GM12878 (cell line): ENCODE results near the gene ADGRE2. TPM values are rescaled to one million over a fixed set of nuclear protein-coding genes. Genes with fewer than 3 reads are reported as not detected.

ENCODE experiments used
- ATF2 ChIP-seq: IDR thresholded peaks from 2 replicates; pipeline ENCODE4 v1.6.1; 2012; ENCODE audit warnings: low read length, inconsistent platforms
- CBX3 ChIP-seq: fragments of 200-600 bp; sonication (generic); IDR thresholded peaks from 2 replicates; pipeline ENCODE4 v1.6.1; 2016; ENCODE audit warnings: low read depth, borderline replicate concordance
- E2F4 ChIP-seq: IDR thresholded peaks from 2 replicates; pipeline ENCODE4 v1.6.1; 2012; ENCODE audit warnings: low read depth, low read length, improper control_type of control experiment
- HDAC2 ChIP-seq: fragments of 200-600 bp; sonication (generic); IDR thresholded peaks from 2 replicates; pipeline ENCODE4 v1.6.1; 2017
- JUNB ChIP-seq: IDR thresholded peaks from 2 replicates; pipeline ENCODE4 v1.6.1; 2016; ENCODE audit warnings: antibody characterized with exemption, mild to moderate bottlenecking
- KAT2A ChIP-seq: conservative IDR thresholded peaks from 2 replicates; pipeline ENCODE4 v1.6.1; 2011; ENCODE audit warnings: low read depth, low read length; ENCODE audit not compliant: control insufficient read depth
- NFXL1 ChIP-seq: fragments of 450-650 bp; IDR thresholded peaks from 2 replicates; pipeline ENCODE4 v1.6.1; 2017; ENCODE audit warnings: antibody characterized with exemption, mild to moderate bottlenecking, borderline replicate concordance
- NRF1 ChIP-seq: conservative IDR thresholded peaks from 2 replicates; pipeline ENCODE4 v1.6.1; 2011; ENCODE audit warnings: mild to moderate bottlenecking, low read depth, low read length, improper control_type of control experiment
- POLR2AphosphoS2 ChIP-seq: IDR thresholded peaks from 2 replicates; pipeline ENCODE4 v1.6.1; 2011; ENCODE audit warnings: low read depth, mild to moderate bottlenecking, low read length, improper control_type of control experiment, moderate library complexity
- RAD51 ChIP-seq: fragments of 450-650 bp; IDR thresholded peaks from 2 replicates; pipeline ENCODE4 v1.6.1; 2016; ENCODE audit warnings: moderate library complexity, mild to moderate bottlenecking, inconsistent platforms
- SREBF2 ChIP-seq: IDR thresholded peaks from 2 replicates; pipeline ENCODE4 v1.6.1; 2012; ENCODE audit warnings: mild to moderate bottlenecking, low read length
- ZNF592 ChIP-seq: fragments of 450-650 bp; IDR thresholded peaks from 2 replicates; pipeline ENCODE4 v1.6.1; 2017; ENCODE audit warnings: mild to moderate bottlenecking, moderate library complexity
- polyA plus RNA-seq, 11 experiments: library from polyadenylated mRNA; depleted of rRNA in 4 of 11; unstranded in 6 of 11; stranded (reverse) in 5 of 11; fragments of >200 nt; fragmentation: Nextera tagmentation in 4 of 11; fragmentation: Illumina TruSeq in 1 of 11; extraction: Ambion mirVana in 4 of 11; extraction: Trizol in 1 of 11; gene quantifications; 1 replicate in 1 of 11; 2 replicates in 10 of 11; pipeline versions ENCODE4 v1.2.1 to v1.2.3, GENCODE V29; 2011 to 2016; ENCODE audit warnings: inconsistent platforms in 2 of 11, missing spikeins in 2 of 11, low read depth in 1 of 11
- total RNA-seq, 4 experiments: library from RNA; depleted of rRNA in 3 of 4; stranded (reverse); fragments of >200 nt in 3 of 4; fragmentation: Illumina TruSeq in 1 of 4; extraction: Trizol in 1 of 4; gene quantifications; 2 replicates each; pipeline versions ENCODE4 v1.2.1 to v1.2.3, GENCODE V29; 2013 to 2021
- TF ChIP-seq, protein P1 (sequence below): IDR thresholded peaks from 2 replicates; pipeline ENCODE4 v1.6.1; 2011; ENCODE audit warnings: borderline replicate concordance, low read depth, mild to moderate bottlenecking, moderate library complexity, low read length; ENCODE audit not compliant: insufficient read depth, poor library complexity, severe bottlenecking
- TF ChIP-seq, protein P2 (sequence below): fragments of 450-650 bp; IDR thresholded peaks from 2 replicates; pipeline ENCODE4 v1.6.1; 2016; ENCODE audit warnings: mild to moderate bottlenecking
- TF ChIP-seq, protein P3 (sequence below): fragments of 450-650 bp; formaldehyde crosslinking; IDR thresholded peaks from 2 replicates; pipeline ENCODE4 v1.5.0; 2022; ENCODE audit warnings: mild to moderate bottlenecking, missing genetic modification characterization

The ADGRE2 gene
- total and polyA plus RNA-seq, 10 of the 15 experiments (the other 5 are each of a cell fraction or from before 2014, with no cell fraction given): 0.15 to 12.7 (median 4.6) TPM

DNA sequence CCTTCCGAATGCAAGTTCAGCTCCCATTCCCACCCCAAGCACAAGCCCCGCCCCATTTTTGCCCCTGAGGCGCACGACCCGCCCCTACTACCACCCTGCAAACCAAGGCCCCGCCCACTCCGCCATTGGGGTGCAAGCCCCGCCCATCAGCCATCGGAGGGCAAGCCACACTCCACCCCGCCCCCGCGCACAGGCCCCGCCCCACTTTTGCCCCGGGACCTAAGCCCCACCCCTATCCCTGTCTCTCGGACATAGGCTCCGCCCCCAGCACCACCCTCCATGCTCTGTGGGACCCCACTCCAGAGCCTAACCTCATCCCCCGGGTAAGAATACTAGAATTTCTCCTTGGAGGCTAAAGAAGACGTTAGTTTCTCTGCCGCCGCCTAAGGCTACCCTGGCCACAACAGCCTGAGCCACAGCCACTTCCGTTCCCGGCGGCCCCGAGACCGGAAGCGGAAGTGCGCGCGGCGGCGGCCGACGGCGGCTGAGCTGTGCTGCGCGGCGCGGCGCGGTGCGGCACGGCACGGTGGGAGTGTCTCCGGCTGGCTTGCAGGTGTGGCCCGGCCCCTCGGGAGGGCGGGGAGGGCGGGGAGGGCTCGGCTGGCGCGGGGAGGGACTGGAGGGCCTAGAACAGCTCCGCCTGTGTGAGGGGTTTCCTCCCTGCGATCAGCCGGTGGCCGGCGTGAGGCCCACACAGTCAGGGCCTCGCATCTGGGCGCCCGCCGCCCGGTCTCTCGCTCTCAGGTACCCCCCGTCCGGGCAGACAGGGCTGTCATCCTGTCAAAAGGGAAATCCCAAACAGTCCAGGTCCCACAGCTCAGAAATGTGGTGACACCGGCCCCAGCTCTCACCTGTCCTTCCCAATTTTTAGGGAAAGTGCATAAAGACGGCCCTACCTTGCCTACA lies 88.5 kb downstream of the ADGRE2 start, which contains the start of gene ZNF333 (continued):
- TF ChIP-seq ATF2: no peak
- TF ChIP-seq NFXL1: no peak
- peak; percentile 85 for TF ChIP-seq POLR2AphosphoS2
- TF ChIP-seq, protein P1, sequence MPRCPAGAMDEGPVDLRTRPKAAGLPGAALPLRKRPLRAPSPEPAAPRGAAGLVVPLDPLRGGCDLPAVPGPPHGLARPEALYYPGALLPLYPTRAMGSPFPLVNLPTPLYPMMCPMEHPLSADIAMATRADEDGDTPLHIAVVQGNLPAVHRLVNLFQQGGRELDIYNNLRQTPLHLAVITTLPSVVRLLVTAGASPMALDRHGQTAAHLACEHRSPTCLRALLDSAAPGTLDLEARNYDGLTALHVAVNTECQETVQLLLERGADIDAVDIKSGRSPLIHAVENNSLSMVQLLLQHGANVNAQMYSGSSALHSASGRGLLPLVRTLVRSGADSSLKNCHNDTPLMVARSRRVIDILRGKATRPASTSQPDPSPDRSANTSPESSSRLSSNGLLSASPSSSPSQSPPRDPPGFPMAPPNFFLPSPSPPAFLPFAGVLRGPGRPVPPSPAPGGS: peak; percentile 23
- TF ChIP-seq KAT2A: no peak
- TF ChIP-seq JUNB: no peak
- TF ChIP-seq, protein P2, sequence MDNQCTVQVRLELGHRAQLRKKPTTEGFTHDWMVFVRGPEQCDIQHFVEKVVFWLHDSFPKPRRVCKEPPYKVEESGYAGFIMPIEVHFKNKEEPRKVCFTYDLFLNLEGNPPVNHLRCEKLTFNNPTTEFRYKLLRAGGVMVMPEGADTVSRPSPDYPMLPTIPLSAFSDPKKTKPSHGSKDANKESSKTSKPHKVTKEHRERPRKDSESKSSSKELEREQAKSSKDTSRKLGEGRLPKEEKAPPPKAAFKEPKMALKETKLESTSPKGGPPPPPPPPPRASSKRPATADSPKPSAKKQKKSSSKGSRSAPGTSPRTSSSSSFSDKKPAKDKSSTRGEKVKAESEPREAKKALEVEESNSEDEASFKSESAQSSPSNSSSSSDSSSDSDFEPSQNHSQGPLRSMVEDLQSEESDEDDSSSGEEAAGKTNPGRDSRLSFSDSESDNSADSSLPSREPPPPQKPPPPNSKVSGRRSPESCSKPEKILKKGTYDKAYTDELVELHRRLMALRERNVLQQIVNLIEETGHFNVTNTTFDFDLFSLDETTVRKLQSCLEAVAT: no peak
- no peak for TF ChIP-seq E2F4
- TF ChIP-seq RAD51: no peak
- TF ChIP-seq CBX3: no peak
- no peak for TF ChIP-seq SREBF2
- TF ChIP-seq, protein P3, sequence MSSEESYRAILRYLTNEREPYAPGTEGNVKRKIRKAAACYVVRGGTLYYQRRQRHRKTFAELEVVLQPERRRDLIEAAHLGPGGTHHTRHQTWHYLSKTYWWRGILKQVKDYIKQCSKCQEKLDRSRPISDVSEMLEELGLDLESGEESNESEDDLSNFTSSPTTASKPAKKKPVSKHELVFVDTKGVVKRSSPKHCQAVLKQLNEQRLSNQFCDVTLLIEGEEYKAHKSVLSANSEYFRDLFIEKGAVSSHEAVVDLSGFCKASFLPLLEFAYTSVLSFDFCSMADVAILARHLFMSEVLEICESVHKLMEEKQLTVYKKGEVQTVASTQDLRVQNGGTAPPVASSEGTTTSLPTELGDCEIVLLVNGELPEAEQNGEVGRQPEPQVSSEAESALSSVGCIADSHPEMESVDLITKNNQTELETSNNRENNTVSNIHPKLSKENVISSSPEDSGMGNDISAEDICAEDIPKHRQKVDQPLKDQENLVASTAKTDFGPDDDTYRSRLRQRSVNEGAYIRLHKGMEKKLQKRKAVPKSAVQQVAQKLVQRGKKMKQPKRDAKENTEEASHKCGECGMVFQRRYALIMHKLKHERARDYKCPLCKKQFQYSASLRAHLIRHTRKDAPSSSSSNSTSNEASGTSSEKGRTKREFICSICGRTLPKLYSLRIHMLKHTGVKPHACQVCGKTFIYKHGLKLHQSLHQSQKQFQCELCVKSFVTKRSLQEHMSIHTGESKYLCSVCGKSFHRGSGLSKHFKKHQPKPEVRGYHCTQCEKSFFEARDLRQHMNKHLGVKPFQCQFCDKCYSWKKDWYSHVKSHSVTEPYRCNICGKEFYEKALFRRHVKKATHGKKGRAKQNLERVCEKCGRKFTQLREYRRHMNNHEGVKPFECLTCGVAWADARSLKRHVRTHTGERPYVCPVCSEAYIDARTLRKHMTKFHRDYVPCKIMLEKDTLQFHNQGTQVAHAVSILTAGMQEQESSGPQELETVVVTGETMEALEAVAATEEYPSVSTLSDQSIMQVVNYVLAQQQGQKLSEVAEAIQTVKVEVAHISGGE: 0 out of 2 replicates have a peak, but pooled peaks have one; percentile 23
- TF ChIP-seq HDAC2: no peak
- TF ChIP-seq ZNF592: 0 out of 2 replicates have a peak, but pooled peaks have one; percentile 31
- TF ChIP-seq NRF1: peak; percentile 27; the same call in 1 of the 2 replicates
